ENCODE measurements around the gene LYPD3.

DNA sequence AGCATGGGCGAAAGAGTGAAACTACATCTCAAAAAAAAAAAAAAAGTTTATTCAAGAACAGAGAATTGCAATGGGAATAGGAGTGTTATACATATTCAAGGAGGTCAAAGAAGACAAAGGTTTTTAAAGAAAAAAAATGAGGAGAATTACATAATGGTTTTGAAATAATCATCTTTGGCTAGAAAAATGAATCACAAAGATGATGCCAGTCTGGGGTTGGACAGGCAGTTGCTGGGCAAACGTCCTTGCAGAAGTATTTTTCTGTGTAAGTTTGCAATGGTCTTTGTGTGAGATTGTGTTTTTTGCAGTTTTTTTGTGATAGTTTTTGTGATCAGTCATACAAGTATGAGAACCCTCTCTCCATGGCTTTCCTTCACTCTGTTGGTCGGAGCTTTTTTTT, 23.7 kb downstream of the LYPD3 start:
- TF ChIP-seq, protein P1, sequence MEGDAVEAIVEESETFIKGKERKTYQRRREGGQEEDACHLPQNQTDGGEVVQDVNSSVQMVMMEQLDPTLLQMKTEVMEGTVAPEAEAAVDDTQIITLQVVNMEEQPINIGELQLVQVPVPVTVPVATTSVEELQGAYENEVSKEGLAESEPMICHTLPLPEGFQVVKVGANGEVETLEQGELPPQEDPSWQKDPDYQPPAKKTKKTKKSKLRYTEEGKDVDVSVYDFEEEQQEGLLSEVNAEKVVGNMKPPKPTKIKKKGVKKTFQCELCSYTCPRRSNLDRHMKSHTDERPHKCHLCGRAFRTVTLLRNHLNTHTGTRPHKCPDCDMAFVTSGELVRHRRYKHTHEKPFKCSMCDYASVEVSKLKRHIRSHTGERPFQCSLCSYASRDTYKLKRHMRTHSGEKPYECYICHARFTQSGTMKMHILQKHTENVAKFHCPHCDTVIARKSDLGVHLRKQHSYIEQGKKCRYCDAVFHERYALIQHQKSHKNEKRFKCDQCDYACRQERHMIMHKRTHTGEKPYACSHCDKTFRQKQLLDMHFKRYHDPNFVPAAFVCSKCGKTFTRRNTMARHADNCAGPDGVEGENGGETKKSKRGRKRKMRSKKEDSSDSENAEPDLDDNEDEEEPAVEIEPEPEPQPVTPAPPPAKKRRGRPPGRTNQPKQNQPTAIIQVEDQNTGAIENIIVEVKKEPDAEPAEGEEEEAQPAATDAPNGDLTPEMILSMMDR (IDR thresholded peaks at IDR 0.05), result no peak
- TF ChIP-seq POLR2A (IDR thresholded peaks at IDR 0.05), result no peak

Measured in esophagus squamous epithelium (tissue), 4 donors.